IgD-negative memory B cell (primary cell): ENCODE data around the gene SRP72. TPM values are rescaled to one million over a fixed set of nuclear protein-coding genes. Genes with fewer than 3 reads are reported as not detected.
"Not testable (repeated sequence)": the region's sequence is repeated elsewhere in the genome, so short reads cannot be mapped to it uniquely, and the experiment has no call there.

Experiments used
- H3K27ac Mint-ChIP-seq, 3 donors: one replicate each; pipeline ENCODE4 v1.8.0; 2020 to 2022; ENCODE audit warnings: mild to moderate bottlenecking in 3 of 3, mixed read lengths in 3 of 3, moderate library complexity in 1 of 3
- H3K27me3 Mint-ChIP-seq: one replicate; pipeline ENCODE4 v1.8.0; 2021; ENCODE audit warnings: mixed read lengths
- H3K36me3 Mint-ChIP-seq: one replicate; pipeline ENCODE4 v1.8.0; 2020; ENCODE audit warnings: mild to moderate bottlenecking, mixed read lengths
- H3K4me1 Mint-ChIP-seq, 3 donors: one replicate each; pipeline ENCODE4 v1.8.0; 2020 to 2022; ENCODE audit warnings: mixed read lengths in 3 of 3, mild to moderate bottlenecking in 1 of 3
- H3K4me3 Mint-ChIP-seq, 4 donors: one replicate each; pipeline ENCODE4 v1.8.0; 2020 to 2022; ENCODE audit warnings: mild to moderate bottlenecking in 4 of 4, mixed read lengths in 4 of 4, moderate library complexity in 3 of 4
- H3K9me3 Mint-ChIP-seq, 3 donors: one replicate each; pipeline ENCODE4 v1.8.0; 2020 to 2021; ENCODE audit warnings: mixed read lengths in 3 of 3, mild to moderate bottlenecking in 1 of 3
- polyA plus RNA-seq: library from polyadenylated mRNA; unstranded; fragments of 300-500 nt; fragmentation: Illumina TruSeq; gene quantifications from one replicate; pipeline ENCODE4 v1.2.3, GENCODE V29; 2021

SRP72 gene
- polyA plus RNA-seq, 1 donor from 2014 or later = 163 TPM

DNA sequence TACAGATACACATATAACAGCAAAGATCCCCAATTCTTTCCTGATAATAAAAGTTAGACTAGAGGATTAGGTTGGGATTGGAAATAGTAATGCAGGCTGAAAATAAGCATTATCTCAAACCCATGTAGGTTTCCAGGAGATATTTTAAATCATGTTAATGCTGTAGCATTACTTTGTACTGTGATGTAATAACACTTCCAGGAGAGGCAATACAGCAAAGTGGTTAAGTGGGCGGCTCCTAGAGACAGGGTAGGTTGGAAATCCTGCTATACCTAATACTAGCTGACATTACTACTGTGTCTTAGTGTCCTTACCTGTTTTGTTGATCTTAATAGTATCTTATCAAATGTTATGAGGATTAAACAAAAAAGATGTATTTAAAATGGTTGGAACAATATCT, 21.7 kb upstream of the SRP72 start:
- no peak overlapping the region for H3K27ac Mint-ChIP-seq
- peaks cover 1 to 6% (median 2%) of the 10 kb centered on the region in 3 donors for H3K4me1 Mint-ChIP-seq
- H3K27me3 Mint-ChIP-seq = no peaks in the 10 kb centered on the region
- H3K9me3 Mint-ChIP-seq = no peaks in the 10 kb centered on the region
- H3K36me3 Mint-ChIP-seq = peaks cover 8% of the 10 kb centered on the region
- H3K4me3 Mint-ChIP-seq = no peak overlapping the region

DNA sequence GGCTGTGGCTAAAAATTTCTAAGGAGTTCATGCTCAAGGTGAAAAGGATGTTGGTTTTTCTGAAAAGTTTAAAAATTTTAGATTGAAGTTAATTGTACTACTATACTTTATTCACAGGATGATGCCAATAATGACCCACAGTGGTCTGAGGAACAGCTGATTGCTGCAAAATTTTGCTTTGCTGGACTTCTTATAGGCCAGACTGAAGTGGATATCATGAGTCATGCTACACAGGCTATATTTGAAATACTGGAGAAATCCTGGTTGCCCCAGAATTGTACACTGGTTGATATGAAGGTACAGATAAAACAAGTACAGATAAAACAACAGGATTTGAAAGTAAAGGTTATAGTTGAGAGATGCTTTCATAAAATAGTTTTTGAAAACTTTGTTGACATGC, 19.1 kb upstream of the SRP72 start:
- Mint-ChIP-seq H3K4me3 (no peak overlapping the region), H3K27ac (no peak overlapping the region), H3K9me3 (no peaks in the 10 kb centered on the region), H3K4me1 (peaks cover 0 to 1% (median 0%) of the 10 kb centered on the region in 3 donors), H3K36me3 (peaks cover 10% of the 10 kb centered on the region), H3K27me3 (no peaks in the 10 kb centered on the region)

DNA sequence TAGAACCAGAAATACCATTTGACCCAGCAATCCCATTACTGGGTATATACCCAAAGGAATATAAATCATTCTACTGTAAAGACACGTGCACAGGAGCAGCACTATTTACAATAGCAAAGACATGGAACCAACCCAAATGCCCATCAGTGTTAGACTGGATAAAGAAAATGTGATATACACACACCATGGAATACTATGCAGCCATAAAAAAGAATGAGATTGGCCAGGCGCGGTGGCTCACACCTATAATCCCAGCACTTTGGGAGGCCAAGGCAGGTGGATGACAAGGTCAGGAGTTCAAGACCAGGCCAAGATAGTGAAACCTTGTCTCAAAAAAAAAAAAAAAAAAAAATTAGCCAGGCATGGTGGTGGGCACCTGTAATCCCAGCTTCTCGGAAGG, 17.9 kb upstream of the SRP72 start:
- H3K27ac Mint-ChIP-seq = peak overlapping the region in 1 of 3 donors; percentile 7

DNA sequence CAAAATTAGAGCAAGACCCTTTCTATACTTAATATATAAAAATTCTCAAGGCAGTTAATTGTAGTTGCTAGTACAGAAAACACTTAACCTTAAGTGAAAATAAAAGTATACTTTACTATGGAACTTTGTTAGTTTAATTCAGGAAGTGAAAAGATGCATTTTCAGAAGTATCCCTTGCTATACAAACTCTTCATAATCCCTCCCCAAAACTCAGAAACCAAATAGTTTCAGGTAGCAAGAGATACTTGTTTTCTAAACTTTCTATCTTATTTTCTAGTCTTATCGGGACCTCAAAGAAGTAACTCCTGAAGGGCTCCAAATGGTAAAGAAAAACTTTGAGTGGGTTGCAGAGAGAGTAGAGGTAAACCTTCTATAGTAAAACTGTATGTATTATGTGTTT, 17.1 kb upstream of the SRP72 start:
- Mint-ChIP-seq H3K4me1 (peaks cover 0 to 1% (median 0%) of the 10 kb centered on the region in 3 donors), H3K27me3 (no peaks in the 10 kb centered on the region), H3K36me3 (peaks cover 10% of the 10 kb centered on the region), H3K27ac (no peak overlapping the region), H3K9me3 (no peaks in the 10 kb centered on the region), H3K4me3 (no peak overlapping the region)

More for the DNA sequence above, 17.9 kb upstream of the SRP72 start:
- not testable (repeated sequence) for H3K36me3 Mint-ChIP-seq, H3K4me3 Mint-ChIP-seq, H3K27me3 Mint-ChIP-seq, H3K9me3 Mint-ChIP-seq, H3K4me1 Mint-ChIP-seq

DNA sequence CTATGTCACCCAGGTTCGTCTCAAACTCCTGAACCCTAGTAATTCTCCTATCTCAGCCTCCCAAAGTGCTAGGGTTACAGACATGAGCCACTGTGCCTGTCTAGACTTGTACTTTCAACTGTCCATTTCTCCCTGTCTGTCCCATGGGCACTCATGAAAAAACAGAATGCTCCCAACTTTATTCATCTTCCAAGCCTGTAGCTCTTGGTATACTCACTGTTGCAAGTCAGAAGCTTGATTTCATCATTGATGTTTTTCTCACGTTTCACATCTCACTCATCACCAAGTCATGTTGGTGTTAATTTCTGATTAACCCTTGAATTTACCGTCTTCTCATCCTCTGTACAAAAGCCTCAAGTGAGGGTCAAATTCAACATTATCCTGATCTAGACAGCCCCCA, 7.3 kb upstream of the SRP72 start:
- H3K36me3 Mint-ChIP-seq = peaks cover 14% of the 10 kb centered on the region
- H3K4me3 Mint-ChIP-seq = peak overlapping the region in 2 of 4 donors; percentile 12 to 55
- no peaks in the 10 kb centered on the region for H3K27me3 Mint-ChIP-seq
- peaks cover 10 to 17% (median 11%) of the 10 kb centered on the region in 3 donors for H3K4me1 Mint-ChIP-seq
- no peaks in the 10 kb centered on the region for H3K9me3 Mint-ChIP-seq
- no peak overlapping the region for H3K27ac Mint-ChIP-seq

DNA sequence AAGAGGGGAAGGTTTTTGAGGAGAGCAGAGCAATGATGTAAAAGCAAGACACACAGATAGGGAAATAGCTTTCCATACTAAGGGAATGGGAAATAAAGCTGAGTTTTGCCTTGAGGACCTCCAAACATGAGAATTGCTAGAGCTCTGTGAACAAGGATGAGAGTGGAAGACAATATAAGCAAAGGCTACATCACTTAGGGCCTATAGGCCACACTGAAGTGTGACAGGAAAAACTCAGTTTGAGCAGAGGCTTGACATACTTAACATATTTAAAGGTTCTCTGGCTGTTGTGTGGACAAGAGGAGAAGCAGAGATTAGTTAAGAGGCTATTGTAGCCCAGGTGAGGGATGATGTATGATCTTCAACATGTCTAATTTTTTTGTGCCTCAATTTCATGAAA, 5.3 kb upstream of the SRP72 start:
- peak overlapping the region in 1 of 3 donors; percentile 17 for H3K27ac Mint-ChIP-seq
- H3K9me3 Mint-ChIP-seq = no peaks in the 10 kb centered on the region
- no peak overlapping the region for H3K4me3 Mint-ChIP-seq
- no peaks in the 10 kb centered on the region for H3K27me3 Mint-ChIP-seq
- peaks cover 22 to 31% (median 28%) of the 10 kb centered on the region in 3 donors for H3K4me1 Mint-ChIP-seq
- H3K36me3 Mint-ChIP-seq = peaks cover 7% of the 10 kb centered on the region

DNA sequence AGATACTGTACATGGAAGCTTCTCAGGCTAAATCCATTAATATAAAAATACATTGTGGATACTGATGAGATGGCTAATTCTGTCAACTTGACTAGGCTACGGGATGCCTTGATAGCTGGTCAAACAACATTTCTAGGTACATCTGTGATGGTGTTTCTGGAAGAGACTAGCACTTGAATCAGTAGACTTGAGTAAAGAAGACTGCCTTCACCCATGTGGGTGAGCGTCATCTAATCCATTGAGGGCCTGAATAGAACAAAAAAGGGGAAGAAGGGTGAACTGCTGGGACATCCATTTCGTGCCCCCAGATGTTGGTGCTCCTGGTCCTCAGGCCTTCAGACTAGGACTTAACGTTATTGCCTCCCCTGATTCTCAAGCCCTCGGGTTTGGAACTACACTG, 3.7 kb upstream of the SRP72 start:
- H3K4me3 Mint-ChIP-seq = peak overlapping the region in 1 of 4 donors; percentile 98
- no peak overlapping the region for H3K27ac Mint-ChIP-seq
- H3K36me3 Mint-ChIP-seq = peaks cover 7% of the 10 kb centered on the region
- no peaks in the 10 kb centered on the region for H3K9me3 Mint-ChIP-seq
- peaks cover 30 to 44% (median 38%) of the 10 kb centered on the region in 3 donors for H3K4me1 Mint-ChIP-seq
- no peaks in the 10 kb centered on the region for H3K27me3 Mint-ChIP-seq

DNA sequence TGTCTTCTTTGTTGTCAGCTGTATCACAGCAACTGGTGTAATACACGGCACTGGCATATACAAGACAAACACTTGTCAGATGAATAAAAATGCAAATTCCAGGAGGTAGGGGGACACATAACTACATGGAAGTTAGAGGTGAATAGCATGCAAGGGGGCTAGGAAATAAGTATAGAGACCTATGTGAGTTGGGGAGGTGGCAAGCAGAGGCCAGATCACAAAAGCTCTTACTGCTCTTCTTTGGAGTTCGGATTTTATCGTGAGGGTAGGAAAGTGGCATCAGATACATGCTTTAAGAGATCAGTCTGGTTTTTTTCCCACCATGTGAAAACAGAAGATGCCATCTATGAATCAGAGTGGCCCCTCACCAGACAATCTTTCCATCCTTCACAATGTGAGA, 2.8 kb upstream of the SRP72 start:
- Mint-ChIP-seq H3K27me3 (no peaks in the 10 kb centered on the region), H3K9me3 (no peaks in the 10 kb centered on the region), H3K27ac (no peak overlapping the region), H3K36me3 (peaks cover 7% of the 10 kb centered on the region), H3K4me3 (peak overlapping the region in 2 of 4 donors; percentile 57 to 98), H3K4me1 (peaks cover 37 to 52% (median 45%) of the 10 kb centered on the region in 3 donors)

DNA sequence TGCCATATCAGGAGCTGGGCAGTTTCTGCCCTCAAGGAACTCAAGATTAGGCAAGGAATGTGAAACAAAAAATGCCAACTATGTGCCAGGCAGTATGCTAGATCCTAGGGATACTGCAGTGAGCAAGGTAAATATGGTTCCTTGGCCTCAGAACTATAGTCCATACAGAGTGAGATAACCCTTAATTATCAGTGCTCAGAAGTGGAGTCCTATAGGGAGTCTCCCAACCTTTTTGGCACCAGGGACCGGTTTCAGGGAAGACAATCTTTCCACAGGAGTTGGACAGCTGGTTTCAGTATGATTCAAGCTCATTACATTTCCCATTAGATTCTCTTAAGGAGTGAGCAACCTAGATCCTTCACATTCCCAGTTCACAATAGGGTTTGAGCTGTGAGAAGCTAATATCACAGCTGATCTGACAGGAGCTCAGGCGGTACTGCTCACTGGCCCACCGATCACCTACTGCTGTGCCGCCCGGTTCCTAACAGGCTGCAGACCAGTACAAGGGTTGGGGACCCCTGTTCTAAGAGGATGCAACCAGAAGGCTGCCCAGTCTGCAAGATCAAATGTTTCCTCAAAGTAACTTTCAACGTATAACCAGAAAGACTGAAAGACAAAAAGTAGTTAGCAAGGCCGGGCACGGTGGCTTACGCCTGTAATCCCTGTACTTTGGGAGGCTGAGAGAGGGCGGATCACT, 1.7 kb upstream of the SRP72 start:
- Mint-ChIP-seq H3K4me1 (peaks cover 42 to 58% (median 50%) of the 10 kb centered on the region in 3 donors), H3K36me3 (peaks cover 8% of the 10 kb centered on the region), H3K4me3 (peak overlapping the region; percentile 96 to 98 (median 98)), H3K9me3 (no peaks in the 10 kb centered on the region), H3K27ac (peak overlapping the region; percentile 33 to 69 (median 37)), H3K27me3 (no peaks in the 10 kb centered on the region)

DNA sequence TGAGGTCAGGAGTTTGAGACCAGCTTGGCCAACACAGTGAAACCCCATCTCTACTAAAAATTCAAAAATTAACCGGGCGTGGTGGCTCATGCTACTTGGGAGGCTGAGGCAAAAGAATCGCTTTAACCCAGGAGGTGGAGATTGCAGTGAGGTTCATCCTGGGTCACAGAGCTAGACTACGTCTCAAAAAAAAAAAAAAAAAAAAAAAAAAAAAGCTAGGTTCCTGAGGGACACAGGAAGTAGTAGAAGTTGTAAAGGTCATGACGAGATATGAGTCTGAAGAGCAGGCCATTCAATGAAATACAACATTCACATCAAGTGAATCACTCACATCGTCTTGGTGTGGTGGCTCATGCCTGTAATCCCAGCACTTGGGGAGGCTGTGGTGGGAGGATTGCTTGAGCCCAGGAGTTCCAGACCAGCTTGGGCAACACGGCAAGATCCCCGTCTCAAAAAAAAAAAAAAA, 1.1 kb upstream of the SRP72 start:
- not testable (repeated sequence) for H3K36me3 Mint-ChIP-seq, H3K9me3 Mint-ChIP-seq, H3K27me3 Mint-ChIP-seq
- Mint-ChIP-seq H3K4me3 (peak overlapping the region; percentile 96 to 98 (median 98)), H3K27ac (peak overlapping the region in 2 of 3 donors; percentile 84 to 94), H3K4me1 (peaks cover 42 to 58% (median 50%) of the 10 kb centered on the region in 3 donors)

DNA sequence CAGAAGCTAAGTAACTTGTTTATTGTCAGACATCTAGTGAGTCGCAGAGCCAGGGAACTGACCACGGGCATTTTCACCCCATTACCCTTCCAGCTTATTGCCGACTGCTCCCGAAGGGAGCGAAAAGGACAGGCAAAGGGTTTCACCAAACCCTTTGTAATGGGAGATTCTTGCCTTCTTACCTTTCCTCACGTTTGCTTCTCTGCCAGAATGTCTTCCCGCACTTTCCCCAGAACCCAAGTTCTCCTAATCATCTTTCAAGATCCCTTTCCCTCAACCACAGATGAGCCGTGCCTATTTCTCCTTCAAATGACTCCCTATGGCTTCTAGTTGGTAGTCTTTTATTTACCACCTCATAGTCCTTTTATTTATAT, 520 bp upstream of the SRP72 start:
- no peaks in the 10 kb centered on the region for H3K9me3 Mint-ChIP-seq
- peak overlapping the region; percentile 96 to 98 (median 98) for H3K4me3 Mint-ChIP-seq
- H3K36me3 Mint-ChIP-seq = peaks cover 6% of the 10 kb centered on the region

DNA sequence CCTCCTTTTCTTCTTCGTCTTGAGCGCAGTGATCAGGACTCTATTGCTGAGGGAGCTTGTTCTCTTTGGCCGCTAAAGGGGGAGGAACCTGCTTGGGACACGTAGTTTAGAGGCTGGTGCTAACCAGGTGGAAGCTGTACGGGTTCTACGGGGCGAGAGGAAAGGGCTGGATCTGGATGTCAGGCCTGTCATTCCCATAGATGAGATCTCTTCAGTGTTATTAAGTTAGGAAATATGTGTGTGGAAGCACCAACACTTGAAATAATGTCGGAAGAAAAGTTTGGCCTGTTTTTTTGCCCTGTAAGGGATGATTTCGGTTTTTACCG, 643 bp downstream of the SRP72 start:
- H3K27me3 Mint-ChIP-seq = no peaks in the 10 kb centered on the region

More for the DNA sequence above, 520 bp upstream of the SRP72 start:
- H3K27me3 Mint-ChIP-seq = no peaks in the 10 kb centered on the region
- peak overlapping the region; percentile 84 to 94 (median 91) for H3K27ac Mint-ChIP-seq
- peaks cover 42 to 60% (median 53%) of the 10 kb centered on the region in 3 donors for H3K4me1 Mint-ChIP-seq

DNA sequence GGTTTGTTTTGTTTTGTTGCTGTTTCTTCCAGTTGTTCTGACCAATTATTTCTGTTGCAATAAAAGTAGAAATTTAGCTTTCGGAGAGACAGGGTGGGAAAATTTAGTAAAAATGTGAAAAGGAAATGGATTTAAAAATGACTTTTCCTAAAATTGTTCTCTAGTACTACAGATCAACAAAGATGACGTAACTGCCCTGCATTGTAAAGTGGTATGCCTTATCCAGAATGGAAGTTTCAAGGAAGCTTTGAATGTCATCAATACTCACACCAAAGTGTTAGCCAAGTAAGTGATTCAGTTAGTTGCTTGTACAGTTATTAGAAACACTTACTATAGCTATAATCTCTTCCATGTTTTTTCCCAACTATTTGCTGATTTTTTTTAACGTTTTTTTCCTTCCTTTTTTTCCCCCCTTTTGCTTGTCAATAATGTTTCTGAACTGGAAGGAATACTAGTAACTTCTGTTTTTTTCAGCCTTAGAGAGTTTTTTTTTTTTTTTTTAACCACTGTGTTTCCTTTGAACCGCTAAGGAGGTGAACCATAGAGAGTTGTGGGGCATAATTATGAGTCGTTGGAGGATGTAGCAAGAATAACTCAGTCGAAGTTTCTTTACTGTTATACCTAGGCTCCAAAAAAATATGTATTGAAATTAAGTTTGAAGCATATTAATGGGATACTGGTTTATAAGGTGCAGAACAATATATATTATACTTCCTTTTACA, 2.2 kb downstream of the SRP72 start:
- H3K4me3 Mint-ChIP-seq = peak overlapping the region; percentile 18 to 98 (median 91)
- peaks cover 4% of the 10 kb centered on the region for H3K36me3 Mint-ChIP-seq
- peaks cover 35 to 50% (median 45%) of the 10 kb centered on the region in 3 donors for H3K4me1 Mint-ChIP-seq
- H3K27me3 Mint-ChIP-seq = no peaks in the 10 kb centered on the region
- no peaks in the 10 kb centered on the region for H3K9me3 Mint-ChIP-seq
- peak overlapping the region in 2 of 3 donors; percentile 25 to 71 for H3K27ac Mint-ChIP-seq

More for the DNA sequence above, 643 bp downstream of the SRP72 start:
- Mint-ChIP-seq H3K9me3 (no peaks in the 10 kb centered on the region), H3K4me3 (peak overlapping the region; percentile 96 to 98 (median 98)), H3K4me1 (peaks cover 40 to 58% (median 53%) of the 10 kb centered on the region in 3 donors), H3K36me3 (peaks cover 4% of the 10 kb centered on the region), H3K27ac (peak overlapping the region; percentile 84 to 94 (median 91))

DNA sequence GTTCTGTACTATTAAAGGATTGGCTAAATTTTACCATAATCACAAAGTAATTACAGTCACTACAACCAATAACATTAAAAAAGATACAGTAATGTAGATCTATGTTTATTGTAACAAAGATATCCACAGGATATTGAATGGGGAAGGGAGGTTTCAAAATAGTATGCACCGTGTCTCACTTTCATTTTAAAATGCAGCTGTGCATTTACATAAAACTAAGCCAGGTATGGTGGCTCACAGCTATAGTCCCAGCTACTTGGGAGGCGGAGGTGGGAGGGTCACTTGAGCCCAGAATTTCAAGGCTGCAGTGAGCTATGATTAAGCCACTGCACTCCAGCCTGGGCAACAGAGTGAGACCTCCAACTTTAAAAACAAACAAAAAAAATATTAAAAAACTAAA, 8.5 kb downstream of the SRP72 start:
- peak overlapping the region; percentile 18 to 67 (median 50) for H3K27ac Mint-ChIP-seq
- no peaks in the 10 kb centered on the region for H3K9me3 Mint-ChIP-seq
- H3K36me3 Mint-ChIP-seq = peaks cover 2% of the 10 kb centered on the region
- peak overlapping the region in 2 of 4 donors; percentile 17 to 39 for H3K4me3 Mint-ChIP-seq
- peaks cover 5 to 16% (median 7%) of the 10 kb centered on the region in 3 donors for H3K4me1 Mint-ChIP-seq
- no peaks in the 10 kb centered on the region for H3K27me3 Mint-ChIP-seq

DNA sequence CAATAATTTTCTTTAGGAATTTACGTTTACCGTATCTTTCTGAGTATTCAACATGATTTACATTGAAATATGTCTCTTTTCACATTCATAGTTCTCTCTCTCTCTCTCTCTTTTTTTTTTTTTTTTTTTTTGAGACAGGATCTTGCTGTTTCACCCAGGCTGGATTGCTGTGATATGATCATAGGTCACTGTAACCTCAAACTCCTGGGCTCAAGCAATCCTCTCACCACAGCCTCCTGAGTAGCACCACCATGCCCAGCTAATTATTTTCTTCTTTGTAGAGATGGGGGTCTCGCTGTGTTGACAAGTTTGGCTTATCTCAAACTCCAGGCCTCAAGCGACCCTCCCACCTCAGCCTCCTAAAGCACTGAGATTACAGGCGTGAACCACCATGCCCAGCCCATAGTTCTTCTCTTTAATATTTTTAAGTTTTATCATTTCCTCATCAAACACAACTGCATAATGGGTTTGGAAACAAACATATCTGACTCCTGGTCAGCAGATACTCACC, 9.8 kb downstream of the SRP72 start:
- peaks cover 5 to 10% (median 5%) of the 10 kb centered on the region in 3 donors for H3K4me1 Mint-ChIP-seq
- no peak overlapping the region for H3K27ac Mint-ChIP-seq
- H3K4me3 Mint-ChIP-seq = no peak overlapping the region
- no peaks in the 10 kb centered on the region for H3K9me3 Mint-ChIP-seq
- H3K27me3 Mint-ChIP-seq = no peaks in the 10 kb centered on the region
- H3K36me3 Mint-ChIP-seq = peaks cover 3% of the 10 kb centered on the region
